HepG2 (cell line): ENCODE measurements around the gene HBM. TPM values are rescaled to one million over a fixed set of nuclear protein-coding genes. Genes with fewer than 3 reads are reported as not detected.
A peak's percentile ranks its signal among the peaks of the same experiment; 100 is the strongest.

ENCODE experiments used
- AGO2 ChIP-seq: fragments of 200-400 bp; formaldehyde crosslinking; optimal IDR thresholded peaks from 2 replicates; pipeline ENCODE3; 2017; ENCODE audit warnings: mild to moderate bottlenecking, low read depth, low read length, moderate library complexity
- E2F1 ChIP-seq: sonication (generic); formaldehyde crosslinking; IDR thresholded peaks from 2 replicates; pipeline ENCODE4 v1.5.0; 2020; ENCODE audit warnings: missing genetic modification reagents
- HES4 ChIP-seq: sonication (generic); formaldehyde crosslinking; IDR thresholded peaks from 2 replicates; pipeline ENCODE4 v1.9.0; 2021; ENCODE audit warnings: mild to moderate bottlenecking, missing genetic modification reagents, borderline replicate concordance
- HMG20B ChIP-seq: conservative IDR thresholded peaks from 2 replicates; pipeline ENCODE4 v1.6.1; 2016; ENCODE audit warnings: missing genetic modification reagents, missing compliant biosample characterization
- HNRNPUL1 ChIP-seq: fragments of 200-400 bp; formaldehyde crosslinking; IDR thresholded peaks from 2 replicates; pipeline ENCODE4 v1.6.1; 2017; ENCODE audit warnings: low read depth, mild to moderate bottlenecking, low read length, moderate library complexity
- KAT7 ChIP-seq: IDR thresholded peaks from 2 replicates; pipeline ENCODE4 v1.6.1; 2018; ENCODE audit warnings: borderline replicate concordance, missing compliant biosample characterization
- MED13 ChIP-seq: sonication (generic); formaldehyde crosslinking; IDR thresholded peaks from 2 replicates; pipeline ENCODE4 v1.5.0; 2020; ENCODE audit warnings: missing genetic modification reagents
- NCOA5 ChIP-seq: sonication (generic); formaldehyde crosslinking; IDR thresholded peaks from 2 replicates; pipeline ENCODE4 v1.4.0; 2020; ENCODE audit warnings: missing genetic modification reagents
- POGK ChIP-seq: sonication (generic); formaldehyde crosslinking; conservative IDR thresholded peaks from 2 replicates; pipeline ENCODE4 v1.8.0; 2022; ENCODE audit warnings: mild to moderate bottlenecking, moderate library complexity, missing genetic modification reagents
- SALL2 ChIP-seq: sonication (generic); formaldehyde crosslinking; IDR thresholded peaks from 2 replicates; pipeline ENCODE4 v1.8.1; 2023; ENCODE audit warnings: mild to moderate bottlenecking, missing genetic modification reagents, inconsistent platforms
- SP2 ChIP-seq: sonication (generic); formaldehyde crosslinking; IDR thresholded peaks from 2 replicates; pipeline ENCODE4 v1.5.1; 2020; ENCODE audit warnings: mild to moderate bottlenecking, missing genetic modification reagents
- ZBTB8A ChIP-seq: sonication (generic); formaldehyde crosslinking; IDR thresholded peaks from 2 replicates; pipeline ENCODE4 v1.4.0; 2020; ENCODE audit warnings: mild to moderate bottlenecking, low read depth, missing genetic modification reagents, borderline replicate concordance
- ZFYVE20 ChIP-seq: sonication (generic); formaldehyde crosslinking; IDR thresholded peaks from 2 replicates; pipeline ENCODE4 v1.8.0; 2023; ENCODE audit warnings: low read depth, mild to moderate bottlenecking, moderate library complexity, missing genetic modification reagents, borderline replicate concordance
- ZNF101 ChIP-seq: sonication (generic); formaldehyde crosslinking; IDR thresholded peaks from 2 replicates; pipeline ENCODE4 v1.4.0; 2020; ENCODE audit warnings: mild to moderate bottlenecking, low read depth, missing genetic modification reagents, borderline replicate concordance
- ZNF235 ChIP-seq: sonication (generic); formaldehyde crosslinking; IDR thresholded peaks from 2 replicates; pipeline ENCODE4 v1.8.1; 2023; ENCODE audit warnings: mild to moderate bottlenecking, missing genetic modification reagents, borderline replicate concordance
- ZNF484 ChIP-seq: sonication (generic); formaldehyde crosslinking; IDR thresholded peaks from 2 replicates; pipeline ENCODE4 v1.5.1; 2020; ENCODE audit warnings: mild to moderate bottlenecking, low read depth, missing genetic modification reagents, borderline replicate concordance
- ZNF530 ChIP-seq: sonication (generic); formaldehyde crosslinking; IDR thresholded peaks from 2 replicates; pipeline ENCODE4 v1.5.0; 2020; ENCODE audit warnings: low read depth, mild to moderate bottlenecking, missing genetic modification reagents
- ZNF724P ChIP-seq: sonication (generic); formaldehyde crosslinking; IDR thresholded peaks from 2 replicates; pipeline ENCODE4 v1.8.0; 2022; ENCODE audit warnings: missing genetic modification reagents, borderline replicate concordance
- ZNF784 ChIP-seq: sonication (generic); formaldehyde crosslinking; IDR thresholded peaks from 2 replicates; pipeline ENCODE4 v1.5.1; 2020; ENCODE audit warnings: missing genetic modification reagents, mild to moderate bottlenecking, borderline replicate concordance
- polyA plus RNA-seq, 8 experiments: library from polyadenylated mRNA; depleted of rRNA in 3 of 8; stranded (reverse) in 7 of 8; unstranded in 1 of 8; fragments of >200 nt; fragmentation: Illumina TruSeq in 4 of 8; extraction: Trizol in 4 of 8; gene quantifications; 2 replicates each; pipeline versions ENCODE4 v1.2.1 to v1.2.3, GENCODE V29; 2011 to 2016; ENCODE audit warnings: low read depth in 4 of 8, missing spikeins in 1 of 8, mixed read lengths in 1 of 8; ENCODE audit not compliant: insufficient read depth in 1 of 8
- total RNA-seq, 5 experiments: library from RNA; depleted of rRNA; stranded (reverse); fragments of >200 nt; fragmentation: Illumina TruSeq; extraction: Trizol; gene quantifications; 2 replicates each; pipeline ENCODE4 v1.2.3, GENCODE V29; 2016; ENCODE audit warnings: low read depth in 1 of 5
- TF ChIP-seq, protein P1 (sequence below): sonication (generic); formaldehyde crosslinking; IDR thresholded peaks from 2 replicates; pipeline ENCODE4 v1.4.0; 2020; ENCODE audit warnings: missing genetic modification reagents, borderline replicate concordance
- TF ChIP-seq, protein P2 (sequence below): sonication (generic); formaldehyde crosslinking; IDR thresholded peaks from 2 replicates; pipeline ENCODE4 v1.4.0; 2020; ENCODE audit warnings: missing genetic modification reagents

Gene HBM
- total and polyA plus RNA-seq, 2 of the 13 experiments (the other 11 are each of a cell fraction or from before 2014, with no cell fraction given): not detected

GRCh38 chr16:181565-182021 lies 15.8 kb downstream of the HBM start (continued):
- TF ChIP-seq, protein P1, sequence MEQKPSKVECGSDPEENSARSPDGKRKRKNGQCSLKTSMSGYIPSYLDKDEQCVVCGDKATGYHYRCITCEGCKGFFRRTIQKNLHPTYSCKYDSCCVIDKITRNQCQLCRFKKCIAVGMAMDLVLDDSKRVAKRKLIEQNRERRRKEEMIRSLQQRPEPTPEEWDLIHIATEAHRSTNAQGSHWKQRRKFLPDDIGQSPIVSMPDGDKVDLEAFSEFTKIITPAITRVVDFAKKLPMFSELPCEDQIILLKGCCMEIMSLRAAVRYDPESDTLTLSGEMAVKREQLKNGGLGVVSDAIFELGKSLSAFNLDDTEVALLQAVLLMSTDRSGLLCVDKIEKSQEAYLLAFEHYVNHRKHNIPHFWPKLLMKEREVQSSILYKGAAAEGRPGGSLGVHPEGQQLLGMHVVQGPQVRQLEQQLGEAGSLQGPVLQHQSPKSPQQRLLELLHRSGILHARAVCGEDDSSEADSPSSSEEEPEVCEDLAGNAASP (CRISPR knock-in tag): no peak
- no peak for TF ChIP-seq NCOA5 (CRISPR knock-in tag)
- TF ChIP-seq, protein P2, sequence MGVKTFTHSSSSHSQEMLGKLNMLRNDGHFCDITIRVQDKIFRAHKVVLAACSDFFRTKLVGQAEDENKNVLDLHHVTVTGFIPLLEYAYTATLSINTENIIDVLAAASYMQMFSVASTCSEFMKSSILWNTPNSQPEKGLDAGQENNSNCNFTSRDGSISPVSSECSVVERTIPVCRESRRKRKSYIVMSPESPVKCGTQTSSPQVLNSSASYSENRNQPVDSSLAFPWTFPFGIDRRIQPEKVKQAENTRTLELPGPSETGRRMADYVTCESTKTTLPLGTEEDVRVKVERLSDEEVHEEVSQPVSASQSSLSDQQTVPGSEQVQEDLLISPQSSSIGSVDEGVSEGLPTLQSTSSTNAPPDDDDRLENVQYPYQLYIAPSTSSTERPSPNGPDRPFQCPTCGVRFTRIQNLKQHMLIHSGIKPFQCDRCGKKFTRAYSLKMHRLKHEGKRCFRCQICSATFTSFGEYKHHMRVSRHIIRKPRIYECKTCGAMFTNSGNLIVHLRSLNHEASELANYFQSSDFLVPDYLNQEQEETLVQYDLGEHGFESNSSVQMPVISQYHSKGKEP (CRISPR knock-in tag): no peak
- no peak for TF ChIP-seq ZNF235 (CRISPR knock-in tag)
- 0 out of 2 replicates have a peak, but pooled peaks have one; percentile 0 for TF ChIP-seq MED13 (CRISPR knock-in tag)
- 0 out of 2 replicates have a peak, but pooled peaks have one; percentile 9 for TF ChIP-seq ZNF101 (CRISPR knock-in tag)
- no peak for TF ChIP-seq HMG20B (CRISPR knock-in tag)
- TF ChIP-seq SP2 (CRISPR knock-in tag): no peak
- TF ChIP-seq HNRNPUL1: no peak
- TF ChIP-seq AGO2: peak; percentile 95
- no peak for TF ChIP-seq KAT7 (CRISPR knock-in tag)
- no peak for TF ChIP-seq HES4 (CRISPR knock-in tag)
- no peak for TF ChIP-seq ZNF484
- no peak for TF ChIP-seq E2F1 (CRISPR knock-in tag)
- no peak for TF ChIP-seq ZNF724P (CRISPR knock-in tag)
- TF ChIP-seq SALL2 (CRISPR knock-in tag): no peak; the same call in 1 of the 2 replicates
- no peak; the same call in 1 of the 2 replicates for TF ChIP-seq ZBTB8A
- no peak for TF ChIP-seq POGK (CRISPR knock-in tag)
- TF ChIP-seq ZNF784 (CRISPR knock-in tag): no peak
- TF ChIP-seq ZNF530 (CRISPR knock-in tag): no peak; the same call in 1 of the 2 replicates
- TF ChIP-seq ZFYVE20: no peak; the same call in 1 of the 2 replicates
